ENCODE data around the gene GASK1B. TPM values are rescaled to one million over a fixed set of nuclear protein-coding genes. Genes with fewer than 3 reads are reported as not detected.

Gene GASK1B
- polyA plus RNA-seq, 1 donor (not counting 4 experiments of a cell fraction or from before 2014, with no cell fraction given): 2.1 TPM

DNA sequence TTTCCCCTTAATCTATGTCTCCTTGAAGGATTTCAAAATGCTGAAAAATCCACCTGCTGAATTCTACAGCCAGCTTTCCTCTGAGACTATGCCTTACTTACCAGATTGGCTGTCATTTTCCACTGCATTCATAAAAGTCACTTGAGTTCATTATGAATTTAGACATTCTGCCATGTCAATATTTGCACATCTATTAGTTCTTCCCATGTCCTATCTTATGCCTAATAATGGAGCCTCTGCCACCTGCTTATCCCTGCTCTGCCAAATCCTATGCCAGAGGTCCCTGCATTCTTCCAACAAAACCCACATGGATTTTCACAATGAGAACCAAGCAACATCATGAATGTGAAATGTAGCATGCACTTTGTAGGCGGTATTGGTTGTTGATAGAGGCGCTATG, 42.6 kb downstream of the GASK1B start:
- no peak for DNase-seq (ENCODE audit: low read depth, low spot score)
- H3K9me3 ChIP-seq (ENCODE audit: control insufficient read depth, low read depth, low read length): no peaks in the 10 kb centered on the region
- H3K79me2 ChIP-seq (ENCODE audit: control insufficient read depth, insufficient read depth, low read length): no peaks in the 10 kb centered on the region
- H3K9me1 ChIP-seq (ENCODE audit: control insufficient read depth, extremely low read depth, insufficient read depth, low read length): no peaks in the 10 kb centered on the region
- H3K4me3 ChIP-seq (ENCODE audit: control insufficient read depth in 2 of 3, extremely low read depth in 1 of 3, insufficient read depth in 2 of 3, low read depth in 1 of 3, low read length in 3 of 3): no peak overlapping the region
- no peaks in the 10 kb centered on the region for H3K36me3 ChIP-seq (ENCODE audit: control insufficient read depth in 2 of 2, extremely low read depth in 1 of 2, insufficient read depth in 2 of 2, low read length in 2 of 2)
- no peak overlapping the region for H3K9ac ChIP-seq (ENCODE audit: control insufficient read depth, extremely low read depth, insufficient read depth, low read length)
- H2AFZ ChIP-seq (ENCODE audit: control insufficient read depth, low read length): no peak overlapping the region
- dilution Hi-C loops (cut with MboI; ENCODE audit: extremely low pct_ligation_motif_present, low sequenced_read_pairs): no loop called here
- H3K27ac ChIP-seq (ENCODE audit: control insufficient read depth, insufficient read depth, low read length): no peak overlapping the region
- TF ChIP-seq EZH2 (IDR thresholded peaks at IDR 0.05; ENCODE audit: low read length): no peak
- TF ChIP-seq, protein P1, sequence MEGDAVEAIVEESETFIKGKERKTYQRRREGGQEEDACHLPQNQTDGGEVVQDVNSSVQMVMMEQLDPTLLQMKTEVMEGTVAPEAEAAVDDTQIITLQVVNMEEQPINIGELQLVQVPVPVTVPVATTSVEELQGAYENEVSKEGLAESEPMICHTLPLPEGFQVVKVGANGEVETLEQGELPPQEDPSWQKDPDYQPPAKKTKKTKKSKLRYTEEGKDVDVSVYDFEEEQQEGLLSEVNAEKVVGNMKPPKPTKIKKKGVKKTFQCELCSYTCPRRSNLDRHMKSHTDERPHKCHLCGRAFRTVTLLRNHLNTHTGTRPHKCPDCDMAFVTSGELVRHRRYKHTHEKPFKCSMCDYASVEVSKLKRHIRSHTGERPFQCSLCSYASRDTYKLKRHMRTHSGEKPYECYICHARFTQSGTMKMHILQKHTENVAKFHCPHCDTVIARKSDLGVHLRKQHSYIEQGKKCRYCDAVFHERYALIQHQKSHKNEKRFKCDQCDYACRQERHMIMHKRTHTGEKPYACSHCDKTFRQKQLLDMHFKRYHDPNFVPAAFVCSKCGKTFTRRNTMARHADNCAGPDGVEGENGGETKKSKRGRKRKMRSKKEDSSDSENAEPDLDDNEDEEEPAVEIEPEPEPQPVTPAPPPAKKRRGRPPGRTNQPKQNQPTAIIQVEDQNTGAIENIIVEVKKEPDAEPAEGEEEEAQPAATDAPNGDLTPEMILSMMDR (optimal IDR thresholded peaks at IDR 0.05 in 1 of 3, IDR thresholded peaks at IDR 0.05 in 1 of 3, conservative IDR thresholded peaks at IDR 0.05 in 1 of 3; ENCODE audit: extremely low read depth in 1 of 3, insufficient read depth in 2 of 3, low read length in 3 of 3): no peak
- no peak for FAIRE-seq
- no peaks in the 10 kb centered on the region for H3K27me3 ChIP-seq (ENCODE audit: control insufficient read depth, extremely low read depth, insufficient read depth, low read length)
- H3K4me2 ChIP-seq (ENCODE audit: control insufficient read depth, extremely low read depth, insufficient read depth, low read depth, low read length): no peak overlapping the region
- no peaks in the 10 kb centered on the region for H4K20me1 ChIP-seq (ENCODE audit: control insufficient read depth, extremely low read depth, insufficient read depth, low read length)
- H3K4me1 ChIP-seq (ENCODE audit: control insufficient read depth, extremely low read depth, insufficient read depth, low read length): peaks cover 12% of the 10 kb centered on the region

DNA sequence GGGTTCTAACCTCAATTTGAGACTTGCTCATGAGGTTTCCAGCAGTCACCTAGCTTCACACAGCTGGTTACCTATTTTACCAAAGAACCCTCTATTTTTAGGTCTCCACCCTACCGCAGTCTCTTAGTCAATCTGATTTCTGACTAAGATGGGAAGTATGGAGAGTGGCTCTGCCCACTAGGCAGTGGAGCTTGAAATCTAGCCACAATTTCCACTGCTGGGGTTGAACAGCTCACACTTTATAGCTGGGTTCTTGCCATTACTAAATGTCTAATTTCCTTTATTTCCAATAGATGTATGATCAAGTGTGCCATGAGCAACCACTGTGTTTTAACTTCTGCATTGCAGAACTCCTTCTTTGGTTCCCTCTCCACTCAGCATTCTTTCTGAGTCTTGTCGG, 43.1 kb downstream of the GASK1B start:
- dilution Hi-C loops (cut with MboI; ENCODE audit: extremely low pct_ligation_motif_present, low sequenced_read_pairs): no loop called here
- Histone ChIP-seq H4K20me1 (ENCODE audit: control insufficient read depth, extremely low read depth, insufficient read depth, low read length) (no peaks in the 10 kb centered on the region), H3K4me3 (ENCODE audit: control insufficient read depth in 2 of 3, extremely low read depth in 1 of 3, insufficient read depth in 2 of 3, low read depth in 1 of 3, low read length in 3 of 3) (no peak overlapping the region), H3K9me1 (ENCODE audit: control insufficient read depth, extremely low read depth, insufficient read depth, low read length) (no peaks in the 10 kb centered on the region), H3K79me2 (ENCODE audit: control insufficient read depth, insufficient read depth, low read length) (no peaks in the 10 kb centered on the region), H2AFZ (ENCODE audit: control insufficient read depth, low read length) (no peak overlapping the region), H3K27ac (ENCODE audit: control insufficient read depth, insufficient read depth, low read length) (no peak overlapping the region), H3K4me2 (ENCODE audit: control insufficient read depth, extremely low read depth, insufficient read depth, low read depth, low read length) (no peak overlapping the region), H3K4me1 (ENCODE audit: control insufficient read depth, extremely low read depth, insufficient read depth, low read length) (peaks cover 12% of the 10 kb centered on the region), H3K36me3 (ENCODE audit: control insufficient read depth in 2 of 2, extremely low read depth in 1 of 2, insufficient read depth in 2 of 2, low read length in 2 of 2) (no peaks in the 10 kb centered on the region), H3K27me3 (ENCODE audit: control insufficient read depth, extremely low read depth, insufficient read depth, low read length) (no peaks in the 10 kb centered on the region), H3K9ac (ENCODE audit: control insufficient read depth, extremely low read depth, insufficient read depth, low read length) (no peak overlapping the region), H3K9me3 (ENCODE audit: control insufficient read depth, low read depth, low read length) (no peaks in the 10 kb centered on the region)
- no peak for TF ChIP-seq EZH2 (IDR thresholded peaks at IDR 0.05; ENCODE audit: low read length)
- TF ChIP-seq, protein P1 (optimal IDR thresholded peaks at IDR 0.05 in 1 of 3, IDR thresholded peaks at IDR 0.05 in 1 of 3, conservative IDR thresholded peaks at IDR 0.05 in 1 of 3; ENCODE audit: extremely low read depth in 1 of 3, insufficient read depth in 2 of 3, low read length in 3 of 3): no peak
- peak; percentile 13 for DNase-seq (ENCODE audit: low read depth, low spot score)
- peak; percentile 70 for FAIRE-seq
